AG08396 (cell line): ENCODE results near the gene EFCAB12.
"Not testable (repeated sequence)": the region's sequence is repeated elsewhere in the genome, so short reads cannot be mapped to it uniquely, and the experiment has no call there.

Source experiments
- DNase-seq: peaks from one replicate; pipeline ENCODE4 v3.0.0; 2012; ENCODE audit warnings: low spot score, mixed read lengths

The EFCAB12 gene

DNA sequence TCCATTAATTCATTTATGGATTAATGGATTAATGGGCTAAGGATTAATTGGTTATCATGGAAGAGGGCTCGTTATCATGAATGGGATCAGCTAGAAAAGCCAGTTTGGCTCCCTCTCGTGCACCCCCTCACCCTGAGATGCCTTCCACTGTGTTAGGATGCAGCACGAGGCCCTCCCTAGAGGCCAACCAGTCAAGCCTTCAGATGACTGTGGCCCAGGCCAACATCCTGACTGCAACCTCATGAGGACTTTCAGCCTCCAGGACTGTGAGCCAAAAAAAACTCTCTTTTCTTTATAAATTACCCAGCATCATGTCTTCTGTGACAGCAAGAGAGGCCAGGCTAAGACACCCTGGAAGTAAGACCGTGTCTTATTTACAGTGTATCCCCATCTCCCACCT is 9.0 kb downstream of the EFCAB12 start:
- no peak for DNase-seq

DNA sequence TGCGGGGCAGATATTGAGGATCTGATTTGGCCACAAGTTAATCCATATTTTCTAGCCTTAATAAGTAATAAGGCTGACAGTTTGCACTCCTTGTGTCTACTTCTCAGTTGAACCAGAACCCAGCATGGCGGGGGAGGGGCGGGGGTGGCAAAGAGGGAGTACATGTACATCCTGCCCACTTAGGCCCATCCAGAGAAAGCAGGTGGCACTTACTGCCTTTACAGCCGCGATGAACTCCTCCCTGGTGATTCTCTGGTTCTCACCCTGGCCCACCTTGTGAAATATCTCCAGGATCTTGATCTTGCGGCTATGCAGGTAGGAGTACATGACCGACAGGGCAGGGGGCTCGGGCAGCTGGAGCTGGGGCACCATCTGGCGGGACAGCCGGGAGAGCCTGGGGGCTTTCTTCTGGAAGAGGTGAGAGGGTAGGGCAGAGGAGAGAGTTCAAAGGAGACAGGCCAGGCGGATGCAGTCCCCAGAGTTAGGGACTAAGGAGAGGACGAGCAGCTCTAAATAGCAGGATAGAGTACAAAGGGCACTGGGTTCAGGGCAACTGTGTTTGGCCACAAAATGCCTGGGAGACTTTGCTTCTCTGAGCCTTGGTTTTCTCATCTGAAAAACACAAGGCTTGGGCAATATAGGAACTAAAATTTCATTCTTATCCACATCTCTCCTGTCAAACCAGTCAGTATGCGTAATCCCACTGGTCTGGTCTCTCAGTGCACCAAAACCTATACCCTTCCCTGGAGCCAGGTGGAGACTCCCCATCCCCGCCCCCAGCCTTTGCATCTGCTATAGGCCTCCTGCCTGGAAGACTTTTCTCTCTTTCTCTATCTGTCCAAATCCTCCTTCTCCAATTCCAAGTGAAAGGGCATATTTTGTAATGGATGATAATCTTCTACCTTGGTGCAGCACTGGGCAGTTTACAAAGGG is 10.1 kb downstream of the EFCAB12 start:
- DNase-seq: no peak

DNA sequence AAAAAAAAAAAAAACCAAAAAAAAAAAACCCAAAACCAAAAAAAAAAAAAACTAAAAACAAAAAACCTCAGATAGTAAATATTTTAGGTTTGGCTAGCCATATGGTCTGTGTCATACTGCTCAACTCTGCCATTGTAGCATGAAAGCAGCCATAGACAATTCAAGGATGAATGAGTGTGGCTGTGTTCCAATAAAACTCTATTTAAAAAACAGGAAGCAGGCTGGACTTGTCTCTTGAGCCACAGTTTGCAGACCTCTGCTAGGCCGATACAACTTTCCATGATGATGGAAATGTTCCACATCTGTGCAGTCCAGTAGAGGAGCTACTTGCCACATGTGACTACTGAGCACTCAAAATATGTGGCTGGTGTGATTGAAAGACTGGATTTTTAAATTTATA is 11.1 kb downstream of the EFCAB12 start:
- no peak for DNase-seq

DNA sequence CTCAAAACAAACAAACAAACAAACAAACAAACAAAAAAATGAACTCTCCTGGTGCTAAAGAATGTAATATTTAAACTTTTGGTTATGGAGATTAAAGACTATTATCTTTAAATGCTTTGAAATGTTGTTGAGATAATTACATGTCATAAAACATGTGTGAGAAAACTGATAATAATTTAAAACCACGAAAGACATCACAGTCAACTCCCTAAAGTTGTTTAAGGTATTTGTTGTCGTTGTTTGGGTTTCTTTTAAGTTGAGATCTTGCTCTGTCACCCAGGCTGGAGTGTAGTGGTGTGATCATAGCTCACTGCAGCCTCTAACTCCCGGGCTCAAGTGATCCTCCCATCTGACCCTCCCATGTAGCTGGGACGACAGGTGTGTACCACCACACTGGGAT is 12.0 kb downstream of the EFCAB12 start:
- no peak for DNase-seq

DNA sequence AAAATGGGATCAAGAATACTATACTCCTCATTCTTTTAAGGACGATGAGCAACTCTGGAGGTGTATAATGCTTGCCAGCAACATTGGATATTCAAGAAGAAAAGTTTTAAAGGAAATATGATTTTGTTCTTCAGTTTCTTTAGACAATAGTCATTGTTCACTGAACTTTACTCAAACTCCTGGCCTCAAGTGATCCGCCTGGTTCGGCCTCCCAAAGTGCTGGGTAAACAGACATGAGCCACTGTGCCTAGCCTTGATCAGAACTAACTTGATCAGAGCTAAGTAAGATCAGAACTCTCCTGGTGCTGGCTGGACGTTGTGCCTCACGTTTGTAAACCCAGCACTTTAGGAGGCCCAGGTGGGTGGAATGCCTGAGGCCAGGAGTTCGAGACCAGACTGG is 12.6 kb downstream of the EFCAB12 start:
- DNase-seq: no peak

DNA sequence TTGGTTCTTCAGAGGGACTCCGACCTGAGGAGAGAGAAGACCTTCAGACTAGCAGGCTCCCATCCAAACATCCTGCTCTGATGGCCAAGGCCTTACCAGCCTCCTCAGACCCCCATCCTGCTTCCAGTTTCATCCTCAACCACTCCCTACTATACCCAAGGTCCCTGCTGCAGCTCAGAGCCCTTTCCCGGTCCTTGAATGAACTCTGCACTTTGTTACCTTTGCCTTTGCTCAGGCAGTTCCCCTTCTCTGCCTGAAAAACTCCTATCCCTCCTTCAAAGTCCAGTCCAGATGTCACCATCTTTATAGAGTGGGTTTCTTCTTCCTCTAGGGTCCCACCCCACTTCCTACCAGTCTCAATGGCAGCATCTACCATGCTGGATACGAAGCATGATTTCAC is 13.1 kb downstream of the EFCAB12 start:
- DNase-seq: no peak

DNA sequence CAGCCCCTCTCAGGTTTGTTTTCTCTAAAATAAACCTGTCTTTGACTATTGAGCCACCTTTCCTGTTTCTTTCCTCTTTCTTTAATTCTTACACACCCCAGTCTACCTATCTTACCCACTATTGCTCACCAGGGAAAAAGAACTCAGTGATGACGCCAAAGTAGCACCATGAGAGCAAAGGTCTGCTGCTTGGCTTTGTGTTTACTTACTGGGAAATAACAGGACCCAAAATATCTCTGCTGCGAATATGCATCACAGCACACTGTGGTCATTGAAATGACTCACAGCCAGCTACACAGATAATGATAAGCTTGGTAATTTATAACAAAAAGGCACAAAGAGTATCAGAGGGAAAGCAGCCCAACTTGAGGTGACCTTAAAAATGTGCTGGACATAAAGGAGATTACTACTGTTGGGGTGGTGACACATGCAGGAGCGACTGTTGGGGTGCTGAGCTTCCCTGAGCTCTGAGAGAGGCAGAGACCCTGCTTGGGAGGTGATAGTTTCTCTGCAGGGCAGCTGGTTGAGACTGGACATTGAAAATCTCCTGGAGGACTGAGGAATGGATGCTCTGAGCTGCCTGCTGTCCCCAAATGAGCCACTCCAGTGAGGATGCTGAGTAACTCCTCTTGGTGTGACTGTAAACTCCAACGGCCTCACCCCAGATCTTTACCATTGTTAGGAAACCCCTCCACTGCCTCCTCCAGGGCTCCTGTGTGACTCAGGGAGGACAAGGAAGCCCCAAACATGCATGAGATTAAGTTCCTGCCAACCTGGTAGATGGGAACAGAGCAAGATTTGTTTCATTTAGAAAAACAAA is 14.5 kb downstream of the EFCAB12 start:
- peak; percentile 85 for DNase-seq

DNA sequence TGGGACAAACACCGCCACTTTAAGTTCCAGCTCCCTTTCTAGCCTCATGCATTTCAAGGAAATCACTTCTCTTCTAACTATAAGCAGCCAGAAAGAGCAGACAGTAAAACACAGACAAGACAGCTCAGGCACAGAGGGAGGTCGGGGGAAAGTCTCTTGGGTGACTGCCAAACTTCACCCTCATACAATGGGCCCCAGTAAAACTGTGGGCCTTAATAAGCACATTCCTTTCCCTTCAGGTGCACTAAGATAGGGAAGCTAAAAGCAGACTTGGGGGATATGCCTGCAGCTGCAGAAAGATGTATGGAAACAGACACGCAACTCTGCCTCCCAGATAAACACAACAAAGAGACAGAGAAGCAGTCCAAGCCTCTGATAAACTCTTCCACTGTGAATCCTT is 15.2 kb downstream of the EFCAB12 start:
- not testable (repeated sequence) for DNase-seq

DNA sequence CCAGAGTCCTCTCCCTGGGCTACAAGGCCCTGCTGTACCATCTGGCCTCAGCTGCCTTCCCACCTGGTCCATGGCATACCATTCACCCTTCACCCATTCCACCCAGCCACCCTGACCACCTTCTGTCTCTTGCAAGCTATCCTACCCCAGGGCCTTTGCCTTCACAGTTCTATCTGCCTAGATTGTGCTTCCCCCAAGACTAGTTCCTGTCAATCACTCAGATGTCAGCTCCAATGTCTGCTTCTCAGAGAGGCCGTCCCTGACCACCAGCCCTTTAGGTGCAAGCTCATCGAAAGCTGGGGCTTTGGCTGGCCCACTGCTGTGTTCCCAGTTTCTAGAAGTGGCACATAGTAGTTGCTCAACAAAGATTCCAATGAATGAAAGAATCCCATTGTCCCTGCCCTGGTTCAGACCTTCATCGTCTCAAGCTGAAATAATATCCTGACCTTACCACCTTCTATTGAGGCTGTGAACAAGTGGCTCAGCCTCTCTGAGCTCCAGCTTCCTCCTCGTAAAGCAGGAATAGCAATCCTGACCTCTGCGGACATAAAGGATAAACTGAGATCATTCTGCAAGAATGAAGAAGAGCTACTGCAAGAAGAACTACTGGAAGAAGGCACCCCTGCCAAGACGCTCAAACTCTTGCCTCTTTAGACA is 15.8 kb downstream of the EFCAB12 start:
- DNase-seq: peak; percentile 37

DNA sequence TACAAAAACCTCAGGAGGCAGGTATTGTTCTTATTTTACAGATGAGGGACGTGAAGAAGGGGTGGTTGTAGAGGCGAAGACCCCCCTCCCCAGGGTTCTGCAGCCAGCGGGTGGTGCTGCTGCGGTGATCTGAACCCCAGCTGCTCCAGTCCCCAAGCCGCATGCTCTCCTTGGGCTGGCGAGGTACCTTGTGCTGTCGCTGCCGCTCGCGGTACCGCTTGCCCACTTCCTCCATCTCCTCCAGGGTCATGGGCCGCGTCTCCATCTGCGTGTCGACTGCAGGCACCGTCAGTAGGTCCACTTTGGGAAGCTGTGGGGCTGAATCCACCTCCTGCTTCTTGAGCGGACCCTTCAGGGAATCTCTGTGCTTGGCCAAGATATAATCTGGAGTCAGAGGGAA is 17.5 kb downstream of the EFCAB12 start:
- DNase-seq: no peak

DNA sequence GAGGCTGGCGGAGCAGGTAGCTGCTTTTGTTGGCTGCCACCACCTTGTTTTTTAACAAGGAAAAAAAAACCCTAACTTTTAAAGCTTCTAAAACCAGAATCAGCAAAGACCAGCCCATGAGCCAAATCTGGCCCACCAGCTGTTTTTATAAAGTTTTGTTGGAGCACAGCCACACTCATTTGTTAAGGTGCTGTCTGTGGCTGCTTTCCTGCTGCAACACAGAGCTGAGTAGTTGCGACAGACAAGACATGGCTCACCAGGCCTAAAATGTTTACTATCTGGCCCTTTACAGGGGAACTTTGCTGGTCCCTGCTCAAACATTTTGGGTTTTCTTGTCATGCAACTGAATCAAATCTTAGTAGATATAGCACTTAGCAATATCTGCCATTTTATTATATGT is 18.9 kb downstream of the EFCAB12 start:
- no peak for DNase-seq

DNA sequence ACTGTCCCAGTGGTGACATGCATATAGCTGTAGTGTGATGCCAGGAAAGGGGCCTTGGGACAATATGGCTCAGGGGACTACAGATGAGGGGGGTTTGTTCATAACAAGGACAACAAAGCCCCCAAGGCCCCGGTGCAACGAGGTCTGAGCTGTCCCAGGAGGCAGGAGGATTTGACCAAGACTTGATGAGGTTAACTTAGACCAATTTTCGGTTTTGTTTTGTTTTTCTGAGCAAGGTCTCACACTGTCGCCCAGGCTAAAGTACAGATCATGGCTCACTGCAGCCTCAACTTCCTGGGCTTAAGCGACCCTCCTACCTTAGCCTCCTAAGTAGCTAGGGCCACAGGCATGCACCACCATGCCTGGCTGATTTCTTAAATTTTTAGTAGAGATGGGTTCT is 23.8 kb downstream of the EFCAB12 start:
- no peak for DNase-seq

DNA sequence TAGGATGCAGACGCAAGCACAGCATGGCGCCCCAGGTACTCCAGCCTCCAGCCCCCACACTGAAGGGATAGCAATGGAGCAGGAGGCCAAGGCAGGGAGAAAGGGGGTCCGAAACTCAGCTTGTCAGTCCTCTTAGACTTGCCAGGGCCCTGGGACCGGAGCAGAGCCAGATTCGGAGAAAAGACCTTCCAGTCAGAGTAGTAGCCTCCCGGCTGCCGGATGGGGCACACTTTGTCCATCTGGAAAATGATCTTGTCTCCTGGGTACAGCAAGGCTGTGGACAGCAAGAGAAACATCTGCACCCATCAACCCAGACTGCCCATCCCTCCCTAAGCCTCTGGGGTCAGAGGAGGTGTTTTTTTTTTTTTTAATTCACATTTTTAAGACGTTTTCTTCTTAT is 24.3 kb downstream of the EFCAB12 start:
- DNase-seq: no peak

DNA sequence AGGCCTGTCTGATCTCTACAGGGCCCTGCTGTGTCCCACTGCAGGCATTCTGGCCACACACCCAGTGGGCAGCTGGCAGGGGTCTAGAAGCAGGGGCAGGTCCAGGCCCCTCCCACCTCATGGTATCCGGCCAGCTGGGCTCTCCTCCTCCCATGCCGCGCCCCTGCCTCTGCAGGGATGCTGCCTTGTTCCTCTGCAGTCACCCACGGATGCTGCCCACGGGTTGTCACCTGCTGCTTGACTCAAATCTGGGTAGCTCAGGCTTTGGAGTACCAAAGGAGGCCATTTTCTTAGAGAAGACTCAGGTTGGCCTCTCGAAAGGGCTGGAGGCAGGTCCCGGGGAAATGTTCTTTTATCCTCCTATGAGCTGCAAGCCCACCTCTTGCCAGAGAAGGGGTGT is 25.0 kb downstream of the EFCAB12 start:
- DNase-seq: no peak

DNA sequence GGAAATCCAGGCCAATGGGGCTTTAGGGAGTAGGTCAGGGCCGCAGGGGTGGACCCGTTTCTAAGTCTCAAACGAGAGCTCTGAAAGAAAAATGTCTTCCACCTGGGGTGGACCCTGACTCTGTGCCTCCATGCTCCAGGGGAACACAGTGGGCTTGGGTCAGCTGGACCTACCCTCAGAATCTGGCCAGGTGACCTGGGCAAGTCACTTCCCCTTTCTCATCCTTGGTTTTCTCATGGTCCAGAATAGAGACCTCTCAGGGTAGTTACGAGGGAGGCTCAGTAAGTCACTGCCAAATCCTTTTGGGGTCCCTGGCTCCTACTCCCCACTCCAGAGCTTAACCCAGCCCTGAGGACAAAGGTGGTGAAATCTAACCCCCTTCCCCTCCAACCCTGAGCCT is 25.8 kb downstream of the EFCAB12 start:
- no peak for DNase-seq

DNA sequence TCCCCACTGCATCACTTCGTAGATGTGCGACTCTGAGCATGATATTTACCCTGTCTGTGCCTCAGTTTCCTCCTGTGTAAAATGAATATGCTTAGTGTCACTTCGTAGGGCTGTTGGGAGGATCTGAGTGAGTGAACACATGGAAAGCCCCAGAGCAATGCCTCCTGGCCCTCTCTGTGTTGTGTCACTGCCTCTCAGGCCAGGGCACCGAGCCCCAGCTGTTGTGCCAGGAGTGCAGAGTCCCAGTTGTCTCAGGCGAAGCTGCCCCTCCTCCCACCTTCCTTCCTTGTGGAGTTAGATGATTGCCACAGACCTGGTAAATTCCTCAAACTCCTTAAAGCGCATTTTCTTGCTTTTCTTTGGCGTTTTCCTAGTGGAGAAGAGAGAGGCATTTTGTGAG is 26.2 kb downstream of the EFCAB12 start:
- DNase-seq: no peak

DNA sequence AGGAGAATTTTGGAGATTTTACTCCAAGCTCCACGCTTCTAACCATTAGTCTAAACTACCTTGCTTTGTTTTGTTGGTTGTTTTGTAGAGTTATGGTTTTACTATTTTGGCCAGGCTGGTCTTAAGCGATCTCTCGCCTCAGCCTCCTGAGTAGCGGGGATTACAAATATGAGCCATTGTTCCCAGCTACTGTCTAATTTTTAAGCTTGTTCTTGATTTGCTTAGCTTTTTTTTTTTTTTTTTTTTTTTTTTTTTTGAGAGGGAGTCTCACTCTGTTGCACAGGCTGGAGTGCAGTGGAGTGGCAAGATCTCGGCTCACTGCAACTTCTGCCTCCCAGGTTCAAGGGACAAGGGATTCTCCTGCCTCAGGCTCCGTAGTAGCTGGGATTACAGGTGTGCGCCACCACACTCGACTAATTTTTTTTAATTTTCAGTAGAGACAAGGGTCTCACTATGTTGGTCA is 28.5 kb downstream of the EFCAB12 start:
- no peak for DNase-seq

DNA sequence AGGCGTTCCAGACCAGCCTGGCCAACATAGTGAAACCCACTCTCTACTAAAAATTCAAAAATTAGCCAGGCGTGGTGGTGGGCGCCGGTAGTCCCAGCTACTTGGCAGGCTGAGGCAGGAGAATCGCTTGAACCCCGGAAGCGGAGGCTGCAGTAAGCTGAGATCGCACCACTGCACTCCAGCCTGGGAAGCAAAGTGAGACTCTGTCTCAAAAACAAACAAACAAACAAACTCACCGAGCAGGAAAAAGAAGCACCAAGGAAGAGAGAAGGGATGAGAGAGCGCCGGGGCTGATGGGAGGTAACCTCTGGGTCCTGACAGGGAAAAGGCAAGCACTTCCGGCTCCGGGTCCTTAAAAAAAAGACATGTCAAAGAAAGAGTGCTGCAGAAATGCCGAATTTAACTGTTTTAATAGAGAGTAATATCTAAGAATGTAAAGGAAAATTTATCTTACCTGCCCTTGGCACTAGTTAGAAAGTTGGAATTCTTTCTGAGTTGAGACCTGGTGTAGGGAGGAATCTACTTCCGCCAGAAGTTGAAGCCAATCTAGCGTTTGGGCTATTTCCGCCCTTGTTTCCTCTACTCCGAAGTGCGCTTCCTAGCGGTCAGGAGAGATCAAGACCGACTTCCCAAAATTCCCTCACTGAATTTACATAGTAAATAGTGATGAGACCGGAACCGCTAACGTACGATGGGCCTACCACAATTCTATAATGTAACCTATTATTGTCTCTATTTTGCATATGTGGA is 29.1 kb downstream of the EFCAB12 start:
- peak; percentile 83 for DNase-seq

DNA sequence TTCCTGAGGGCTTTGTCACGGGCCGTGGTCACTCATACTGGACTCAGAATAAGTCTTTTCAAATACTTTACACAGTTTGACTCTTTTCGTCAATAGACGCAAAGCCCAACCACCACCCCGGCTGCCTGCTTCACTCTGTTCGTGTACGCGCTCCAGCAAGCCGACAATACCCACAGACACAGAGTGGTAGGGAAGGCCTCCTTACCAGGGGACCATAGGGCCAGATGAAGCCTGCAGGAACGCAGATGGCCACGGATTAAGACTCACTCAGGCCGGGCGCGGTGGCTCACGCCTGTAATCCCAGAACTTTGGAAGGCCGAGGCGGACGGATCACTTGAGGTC is 29.7 kb downstream of the EFCAB12 start:
- DNase-seq: peak; percentile 40

DNA sequence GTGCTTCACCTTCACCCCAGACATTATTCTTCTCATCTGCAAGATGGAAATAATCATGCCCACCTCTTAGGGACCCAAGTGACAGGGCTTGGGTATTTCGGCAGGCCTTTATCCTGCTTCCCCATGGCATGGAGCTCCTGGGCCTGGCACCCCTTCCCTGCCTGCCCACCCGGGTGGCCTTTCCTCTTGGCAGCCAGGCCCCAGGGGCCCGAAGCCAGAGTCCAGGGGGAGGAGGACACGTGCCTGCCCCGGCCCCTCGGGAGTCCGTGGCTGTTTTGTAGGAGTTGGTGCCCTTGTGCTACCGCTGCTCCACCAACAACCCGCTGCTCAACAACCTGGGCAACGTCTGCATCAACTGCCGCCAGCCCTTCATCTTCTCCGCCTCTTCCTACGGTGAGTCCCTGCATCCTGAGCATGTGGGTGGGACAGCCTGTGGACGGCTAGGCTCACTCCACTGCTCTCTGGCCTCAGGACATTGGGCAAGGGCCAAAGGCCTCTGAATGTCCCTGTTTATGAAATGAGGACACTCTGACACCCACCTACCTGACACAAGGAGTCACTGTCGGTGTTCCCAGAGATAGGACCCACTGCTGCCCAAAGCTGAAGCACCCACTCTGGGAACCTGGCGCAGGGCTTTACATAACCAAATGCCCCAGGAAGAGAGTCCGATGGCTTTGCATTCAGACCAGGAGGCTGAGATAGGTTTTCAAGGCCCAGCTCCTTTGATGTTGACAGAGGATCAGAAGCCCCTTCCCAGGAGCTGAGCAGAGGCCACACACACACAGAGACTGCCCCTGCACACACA is 34.5 kb downstream of the EFCAB12 start:
- DNase-seq: not testable (repeated sequence)

DNA sequence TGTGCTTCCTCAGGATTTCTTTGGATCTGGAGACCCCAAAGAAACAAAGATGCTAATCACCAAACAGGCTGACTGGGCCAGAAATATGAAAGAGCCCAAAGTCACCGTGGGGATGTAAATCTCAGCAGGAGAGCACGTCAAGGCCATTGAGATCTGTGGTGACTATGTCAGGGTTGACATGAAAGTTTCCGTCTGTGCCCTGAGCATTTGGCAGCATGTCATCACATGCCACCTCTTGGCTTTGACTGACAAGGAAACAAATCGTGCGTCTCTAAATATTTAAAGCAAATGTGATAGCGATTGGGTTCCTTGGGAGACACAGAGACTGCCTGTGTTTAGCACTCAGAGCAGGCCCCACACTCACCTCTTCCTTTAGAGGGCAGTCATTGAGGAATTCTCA is 35.2 kb downstream of the EFCAB12 start:
- no peak for DNase-seq
